Tibial nerve (tissue), 3 donors: ENCODE measurements around the gene KIF1A.

Experiments
- POLR2A ChIP-seq, 2 donors: fragments of 450-650 bp; IDR thresholded peaks; one replicate each; pipeline ENCODE4 v1.6.1; 2017; ENCODE audit warnings: antibody characterized with exemption in 2 of 2, mild to moderate bottlenecking in 2 of 2, moderate library complexity in 2 of 2
- TF ChIP-seq, protein P1 (sequence below), 5 experiments: fragments of 200-600 bp in 3 of 5; fragments of 450-650 bp in 2 of 5; sonication (generic) in 3 of 5; IDR thresholded peaks; one replicate each; pipeline ENCODE4 v1.5.1; 2016 to 2019; ENCODE audit warnings: antibody characterized with exemption in 5 of 5, mild to moderate bottlenecking in 3 of 5, moderate library complexity in 2 of 5

GRCh38 chr2:240811346-240812300 is 8.4 kb downstream of the KIF1A start:
- TF ChIP-seq, protein P1, sequence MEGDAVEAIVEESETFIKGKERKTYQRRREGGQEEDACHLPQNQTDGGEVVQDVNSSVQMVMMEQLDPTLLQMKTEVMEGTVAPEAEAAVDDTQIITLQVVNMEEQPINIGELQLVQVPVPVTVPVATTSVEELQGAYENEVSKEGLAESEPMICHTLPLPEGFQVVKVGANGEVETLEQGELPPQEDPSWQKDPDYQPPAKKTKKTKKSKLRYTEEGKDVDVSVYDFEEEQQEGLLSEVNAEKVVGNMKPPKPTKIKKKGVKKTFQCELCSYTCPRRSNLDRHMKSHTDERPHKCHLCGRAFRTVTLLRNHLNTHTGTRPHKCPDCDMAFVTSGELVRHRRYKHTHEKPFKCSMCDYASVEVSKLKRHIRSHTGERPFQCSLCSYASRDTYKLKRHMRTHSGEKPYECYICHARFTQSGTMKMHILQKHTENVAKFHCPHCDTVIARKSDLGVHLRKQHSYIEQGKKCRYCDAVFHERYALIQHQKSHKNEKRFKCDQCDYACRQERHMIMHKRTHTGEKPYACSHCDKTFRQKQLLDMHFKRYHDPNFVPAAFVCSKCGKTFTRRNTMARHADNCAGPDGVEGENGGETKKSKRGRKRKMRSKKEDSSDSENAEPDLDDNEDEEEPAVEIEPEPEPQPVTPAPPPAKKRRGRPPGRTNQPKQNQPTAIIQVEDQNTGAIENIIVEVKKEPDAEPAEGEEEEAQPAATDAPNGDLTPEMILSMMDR (IDR thresholded peaks at IDR 0.05): no peak
- TF ChIP-seq POLR2A (IDR thresholded peaks at IDR 0.05): no peak
